Activated CD4-positive, CD25-positive, alpha-beta regulatory T cell (primary cell): Measurements from ENCODE around the gene RPH3AL.
"Not testable (repeated sequence)": the region's sequence is repeated elsewhere in the genome, so short reads cannot be mapped to it uniquely, and the experiment has no call there.

Experiments
- DNase-seq, 4 experiments: peaks; one replicate each; lab custom pipeline; 2025; lab: John Stamatoyannopoulos, UW

RPH3AL gene

DNA sequence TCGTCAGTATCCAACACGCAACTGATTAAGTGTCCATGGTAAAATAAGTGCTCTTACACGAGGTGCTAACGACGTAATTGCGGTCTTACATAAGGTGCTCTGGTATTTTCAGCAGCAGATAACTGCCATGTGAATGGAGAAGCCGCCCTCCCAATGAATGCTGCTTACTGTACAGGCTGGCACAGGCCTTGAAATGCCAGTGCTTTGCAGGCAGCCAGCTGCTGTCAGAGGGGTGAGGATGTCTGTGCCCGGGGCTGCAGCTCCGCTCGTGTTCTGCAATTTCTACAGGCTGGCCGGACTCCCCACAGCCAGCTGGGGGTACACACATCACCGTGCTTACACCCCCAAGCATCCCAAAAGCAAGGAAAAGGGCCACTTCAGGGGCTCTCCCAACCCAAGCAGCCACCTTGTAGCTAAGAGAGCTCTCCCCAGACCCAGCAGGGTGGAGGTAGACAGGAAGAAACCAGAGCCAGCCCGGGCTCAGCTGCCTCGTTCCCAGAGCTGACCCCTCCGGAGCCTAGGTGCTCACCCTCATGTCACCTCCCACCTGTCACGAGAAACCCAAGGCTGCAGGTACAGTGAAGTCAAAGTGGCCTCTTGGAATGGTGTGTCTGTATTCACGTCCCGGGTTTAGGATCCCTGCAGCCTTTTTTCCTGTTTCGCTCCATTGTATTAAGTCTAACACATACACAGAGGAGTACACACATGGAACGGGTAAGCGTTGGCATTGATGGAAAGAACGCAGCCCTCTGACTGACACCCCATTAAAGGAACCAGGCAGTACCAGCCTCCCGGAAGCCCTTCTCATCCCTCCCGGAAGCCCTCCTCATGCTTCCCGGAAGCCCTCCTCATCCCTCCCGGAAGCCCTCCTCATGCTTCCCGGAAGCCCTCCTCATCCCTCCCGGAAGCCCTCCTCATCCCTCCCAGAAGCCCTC lies 27.2 kb upstream of the RPH3AL start:
- DNase-seq = no peak

GRCh38 chr17:378068-378467 lies 25.5 kb upstream of the RPH3AL start:
- no peak for DNase-seq

GRCh38 chr17:376936-377863 lies 24.6 kb upstream of the RPH3AL start:
- no peak for DNase-seq

- DNase-seq = no peak
Measured at GRCh38 chr17:373613-374230, 21.1 kb upstream of the RPH3AL start.

DNA sequence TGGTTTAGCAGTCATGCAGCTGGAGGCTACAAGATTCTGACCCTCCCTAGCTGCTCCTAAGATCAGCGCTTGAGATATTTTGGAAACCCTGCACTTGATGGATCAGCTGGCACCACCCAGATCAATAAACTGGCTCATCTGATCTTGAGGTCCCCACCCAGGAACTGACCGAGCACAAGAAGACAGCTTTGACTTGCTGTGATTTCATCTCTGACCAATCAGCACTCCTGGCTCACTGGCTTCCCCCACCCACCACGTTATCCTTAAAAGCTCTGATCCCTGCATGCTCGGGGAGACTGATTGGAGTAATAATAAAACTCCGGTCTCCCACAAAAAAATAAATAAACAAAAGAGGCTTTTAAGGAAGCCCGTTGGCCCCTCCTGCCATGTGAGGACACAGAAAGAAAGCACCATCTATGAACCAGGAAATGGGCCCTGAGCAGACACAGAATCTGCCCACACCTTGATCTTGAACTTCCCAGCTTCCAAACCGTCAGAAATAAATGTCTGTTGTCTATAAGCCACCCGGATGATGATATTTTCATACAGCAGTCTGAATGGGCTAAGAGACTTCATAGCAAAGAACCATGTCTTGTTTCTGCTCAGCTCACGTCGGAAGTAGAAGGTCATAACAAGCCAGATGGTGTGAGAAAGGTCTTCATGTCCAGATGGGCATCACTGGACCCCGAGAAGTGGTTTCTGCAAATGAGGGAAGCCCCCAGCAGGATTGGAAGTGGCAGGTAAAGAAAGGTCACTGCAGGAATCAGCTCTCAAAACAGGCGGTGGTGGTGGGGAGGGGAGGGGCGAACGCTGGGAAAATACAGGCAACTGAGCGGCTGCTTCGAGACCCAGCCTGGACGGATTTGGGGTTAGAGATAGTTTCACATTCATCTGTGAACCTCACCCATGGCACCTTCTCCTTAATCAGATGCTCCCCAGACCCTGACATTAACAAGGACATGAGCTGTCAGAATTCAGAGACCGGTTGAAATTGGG lies 19.8 kb upstream of the RPH3AL start:
- no peak for DNase-seq

GRCh38 chr17:371583-371982 lies 19.0 kb upstream of the RPH3AL start:
- DNase-seq = no peak

GRCh38 chr17:367656-368055 lies 15.0 kb upstream of the RPH3AL start:
- not testable (repeated sequence) for DNase-seq

DNA sequence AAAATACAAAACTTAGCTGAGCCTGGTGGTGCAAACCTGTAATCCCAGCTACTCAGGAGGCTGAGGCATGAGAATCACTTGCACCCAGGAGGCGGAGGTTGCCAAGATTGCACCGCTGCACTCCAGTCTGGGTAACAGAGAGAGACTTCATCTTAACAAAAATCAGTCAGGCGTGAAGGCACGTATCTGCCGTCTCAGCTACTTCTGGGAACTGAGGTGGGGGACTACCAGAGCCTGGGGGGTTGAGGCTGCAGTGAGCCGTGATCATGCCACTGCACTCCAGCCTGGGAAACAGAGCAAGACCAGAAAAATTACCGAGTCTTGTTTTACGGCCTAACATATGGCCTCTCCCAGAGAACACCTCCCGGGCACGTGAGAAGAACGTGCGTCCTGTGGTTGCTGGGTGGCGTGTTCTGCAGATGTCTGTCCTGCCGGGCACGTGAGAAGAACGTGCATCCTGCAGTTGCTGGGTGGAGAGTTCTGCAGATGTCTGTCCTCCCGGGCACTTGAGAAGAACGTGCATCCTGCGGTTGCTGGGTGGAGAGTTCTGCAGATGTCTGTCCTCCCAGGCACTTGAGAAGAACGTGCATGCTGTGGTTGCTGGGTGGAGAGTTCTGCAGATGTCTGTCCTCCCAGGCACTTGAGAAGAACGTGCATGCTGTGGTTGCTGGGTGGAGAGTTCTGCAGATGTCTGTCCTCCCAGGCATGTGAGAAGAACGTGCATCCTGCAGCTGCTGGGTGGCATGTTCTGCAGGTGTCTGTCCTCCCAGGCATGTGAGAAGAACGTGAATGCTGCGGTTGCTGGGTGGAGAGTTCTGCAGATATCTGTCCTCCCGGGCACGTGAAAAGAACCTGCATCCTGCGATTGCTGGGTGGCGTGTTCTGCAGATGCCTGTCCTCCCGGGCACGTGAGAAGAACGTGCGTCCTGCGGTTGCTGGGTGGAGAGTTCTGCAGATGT lies 14.3 kb upstream of the RPH3AL start:
- not testable (repeated sequence) for DNase-seq

DNA sequence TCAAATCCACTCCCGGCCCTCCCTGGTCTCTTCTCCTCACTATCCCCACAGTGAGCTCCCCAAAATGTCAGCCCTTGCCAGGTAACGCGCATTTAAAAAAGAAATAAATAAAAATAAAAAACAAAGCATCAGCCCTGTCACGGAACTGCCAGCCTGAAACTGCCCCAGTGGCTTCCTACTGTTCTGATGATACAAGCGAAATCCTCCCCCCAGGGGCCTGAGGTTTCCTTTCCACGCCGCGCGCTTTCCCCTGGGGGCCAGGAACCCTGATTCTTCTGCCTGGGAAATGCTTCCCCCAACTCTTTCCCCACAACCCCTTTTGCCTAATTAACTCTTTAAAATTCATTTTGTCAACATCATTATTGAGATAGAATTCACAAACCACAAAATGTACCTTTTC lies 12.2 kb upstream of the RPH3AL start:
- DNase-seq = no peak

DNA sequence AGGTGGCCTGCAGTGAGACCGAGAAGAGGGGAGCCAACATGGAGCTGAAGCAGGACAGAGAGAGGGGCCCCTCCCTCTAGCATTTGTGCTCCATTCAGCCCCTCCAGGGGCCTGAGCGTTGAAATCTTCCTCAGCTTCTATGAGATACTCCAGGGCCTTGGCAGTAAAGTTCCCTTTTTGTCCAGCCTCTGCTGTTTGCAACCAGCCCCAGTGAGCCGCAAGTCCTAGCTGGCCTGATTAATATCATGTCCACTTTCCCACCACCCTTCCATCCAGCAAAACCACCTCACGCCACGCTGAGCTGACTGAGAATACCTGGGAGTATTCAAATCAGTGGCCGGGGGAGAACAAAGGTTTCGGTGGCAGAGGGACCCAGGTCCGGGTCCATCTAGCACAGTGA lies 11.7 kb upstream of the RPH3AL start:
- no peak for DNase-seq

DNA sequence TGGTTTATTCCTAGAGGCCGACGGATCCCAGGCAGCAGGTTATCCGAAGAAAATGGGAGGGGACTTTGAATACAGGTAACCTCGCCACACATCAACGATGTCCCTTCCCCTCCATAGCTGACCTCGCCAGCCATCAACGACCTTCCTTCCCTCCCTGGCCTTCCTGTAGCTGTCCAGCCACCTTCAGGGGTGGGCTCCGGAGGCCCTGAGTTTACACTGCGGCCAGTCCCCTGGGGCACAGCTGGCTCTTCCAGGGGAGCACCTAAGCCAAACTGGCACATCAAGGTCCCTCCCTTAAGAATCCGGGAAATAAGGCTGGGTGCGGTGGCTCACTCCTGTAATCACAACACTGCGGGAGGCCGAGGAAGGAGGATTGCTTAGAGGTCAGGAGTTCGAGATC lies 10.1 kb upstream of the RPH3AL start:
- DNase-seq = no peak

- no peak for DNase-seq
Measured at GRCh38 chr17:360092-360750, 7.6 kb upstream of the RPH3AL start.

DNA sequence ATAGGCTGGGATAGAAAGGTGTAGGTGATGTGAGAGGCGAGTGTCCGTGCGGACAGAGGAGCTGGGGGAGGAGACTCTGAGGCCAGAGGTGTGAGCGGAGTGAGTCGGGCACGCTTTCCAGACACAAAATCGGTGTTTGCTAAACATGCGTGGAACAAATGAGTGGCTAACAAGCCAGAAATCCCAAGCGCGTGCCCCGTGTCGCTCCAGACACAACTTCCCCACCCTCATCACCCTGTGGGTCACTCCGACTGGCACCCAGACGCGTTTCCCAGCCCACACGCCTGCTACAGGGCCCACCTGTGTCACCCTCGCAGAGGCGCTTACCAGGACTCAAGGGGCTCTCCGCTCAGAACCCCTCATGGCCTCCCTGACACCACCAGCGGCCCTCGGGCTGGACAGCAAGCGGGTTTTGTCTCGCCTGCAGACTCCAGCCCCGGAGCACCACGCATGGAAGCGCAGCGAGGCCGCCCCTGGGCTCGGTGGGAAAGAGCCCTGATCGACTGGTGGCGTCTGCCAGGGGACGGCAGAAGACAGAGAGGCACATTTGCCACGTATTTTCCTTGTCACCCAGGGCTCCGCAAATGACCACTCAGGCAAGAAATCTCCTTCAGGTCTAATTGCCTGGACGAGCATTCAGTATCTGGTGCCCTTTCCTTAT lies 6.0 kb upstream of the RPH3AL start:
- no peak for DNase-seq

- no peak for DNase-seq
Measured at GRCh38 chr17:357644-358043, 5.0 kb upstream of the RPH3AL start.

DNA sequence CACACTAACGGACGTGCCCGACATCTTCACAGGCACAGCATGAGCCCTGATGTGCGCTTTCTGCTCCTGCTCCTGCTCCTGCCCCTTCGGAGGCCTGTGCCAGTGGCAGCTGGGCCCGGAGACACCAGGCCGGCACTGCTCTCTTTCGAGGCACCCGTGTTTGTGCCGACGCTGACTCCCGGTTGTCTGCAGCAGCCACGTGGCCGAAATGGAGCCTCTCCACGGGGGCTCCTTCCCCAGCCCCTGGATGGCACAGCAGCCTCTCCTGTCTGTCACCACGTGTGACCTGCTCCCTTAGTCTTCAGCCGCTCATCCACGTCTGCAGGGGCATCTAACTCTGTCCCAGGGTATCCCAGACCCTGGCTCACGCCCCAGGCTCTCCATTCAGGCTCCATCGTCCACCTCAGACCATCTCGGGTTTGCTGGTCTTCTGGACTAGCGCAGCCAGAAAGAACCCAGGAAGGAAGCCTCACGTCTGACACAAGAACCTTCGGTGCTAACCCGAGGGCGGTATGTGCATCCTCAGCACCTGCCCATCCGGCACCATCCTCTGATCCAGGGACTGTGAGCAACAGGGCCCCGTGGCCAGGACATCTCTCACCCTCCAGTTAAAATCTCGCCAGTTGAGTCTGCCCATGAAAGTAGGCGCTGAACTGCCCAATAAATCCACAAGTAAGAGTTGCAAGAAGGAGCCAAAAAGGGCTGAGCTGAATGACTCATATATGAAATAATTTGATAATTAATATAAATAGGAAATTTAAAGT lies 4.2 kb upstream of the RPH3AL start:
- no peak for DNase-seq

DNA sequence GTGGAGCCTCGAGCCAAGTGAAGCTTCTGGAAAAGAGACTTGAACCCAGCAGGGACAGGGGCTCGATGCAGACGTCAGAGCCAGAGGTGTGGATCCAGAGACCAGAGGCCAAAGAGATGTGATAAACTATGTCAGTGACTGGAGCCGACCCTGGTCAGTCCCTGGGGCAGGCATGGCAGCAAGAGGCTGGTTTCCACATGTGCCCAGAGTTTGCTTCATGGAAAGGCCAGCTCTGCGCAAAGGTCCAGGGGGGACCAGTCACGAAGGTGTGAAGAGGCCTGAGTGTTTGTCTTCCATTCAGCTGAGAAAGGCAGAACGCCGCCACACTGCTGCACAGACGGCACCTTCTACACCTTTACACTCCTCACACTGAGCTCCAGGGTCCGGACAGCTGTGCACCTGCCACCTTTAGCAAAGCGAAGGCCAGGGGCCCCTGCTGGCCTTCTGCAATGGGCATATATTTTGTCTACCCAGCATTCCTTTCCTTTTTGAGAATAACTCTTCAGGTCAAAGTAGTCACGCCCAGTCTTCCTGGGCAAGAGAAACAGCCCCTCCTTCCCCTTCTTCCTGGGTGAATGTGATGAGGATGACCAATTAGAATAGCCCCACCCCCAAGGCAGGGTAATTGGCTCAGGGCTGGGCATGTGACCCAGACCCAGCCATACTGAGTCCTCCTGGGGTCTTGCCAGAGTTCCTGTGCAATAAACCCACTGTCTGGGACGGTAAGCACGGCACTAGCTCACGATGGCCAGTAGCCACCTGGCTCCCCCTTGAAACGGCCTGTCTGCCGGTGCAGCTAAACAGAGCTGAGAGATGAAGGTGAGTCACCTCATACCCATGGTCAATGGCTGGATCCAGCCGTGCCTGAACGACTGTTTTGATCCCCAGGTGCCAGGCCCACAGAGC lies 2.3 kb upstream of the RPH3AL start:
- no peak for DNase-seq

DNA sequence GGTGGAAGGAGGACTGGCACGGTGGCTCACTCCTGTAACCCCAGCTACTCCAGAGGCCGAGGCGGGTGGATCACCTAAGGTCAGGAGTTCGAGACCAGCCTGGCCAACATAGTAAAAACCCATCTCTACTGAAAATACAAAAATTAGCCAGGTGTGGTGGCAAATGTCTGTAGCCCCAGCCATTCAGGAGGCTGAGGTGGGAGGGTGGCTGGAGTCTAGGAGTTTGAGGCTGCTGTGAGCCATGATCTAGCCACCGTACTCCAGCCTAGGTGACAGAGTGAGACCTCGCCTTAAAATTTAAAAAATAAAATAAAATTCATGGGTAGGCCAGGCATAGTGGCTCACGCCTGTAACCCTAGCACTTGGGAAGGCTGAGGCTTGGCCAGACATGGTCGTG lies 1.2 kb upstream of the RPH3AL start:
- DNase-seq = no peak
